Cardiac muscle cell (in vitro differentiated cells and primary cell): Measurements from ENCODE around the gene P2RX7. TPM values are rescaled to one million over a fixed set of nuclear protein-coding genes. Genes with fewer than 3 reads are reported as not detected.

Experiments
- DNase-seq, 2 donors: peaks; one replicate each; pipeline versions ENCODE4 v3.0.0 to v3.0.0-alpha.2; 2010 to 2017; ENCODE audit warnings: low read depth in 1 of 2, low spot score in 1 of 2
- H3K27ac ChIP-seq: fragments of 200-600 bp; sonication (generic); 2 replicates; pipeline ENCODE4 v1.5.1; 2016
- H3K27me3 ChIP-seq: fragments of 200-600 bp; sonication (generic); 2 replicates; pipeline ENCODE4 v1.6.0; 2016; ENCODE audit warnings: control low read depth
- H3K36me3 ChIP-seq: fragments of 200-600 bp; sonication (generic); 2 replicates; pipeline ENCODE4 v1.5.1; 2016; ENCODE audit warnings: control low read depth
- H3K4me1 ChIP-seq: fragments of 200-600 bp; sonication (generic); 2 replicates; pipeline ENCODE4 v1.8.1; 2017; ENCODE audit warnings: low read depth, mild to moderate bottlenecking, mixed run types
- H3K4me3 ChIP-seq: fragments of 200-600 bp; sonication (generic); 2 replicates; pipeline ENCODE4 v1.5.1; 2016; ENCODE audit warnings: mild to moderate bottlenecking
- H3K9me3 ChIP-seq: fragments of 200-600 bp; sonication (generic); 2 replicates; pipeline ENCODE4 v1.5.1; 2017; ENCODE audit warnings: low read depth, mild to moderate bottlenecking, control low read depth
- CTCF ChIP-seq: IDR thresholded peaks from 2 replicates; pipeline ENCODE4 v1.5.1; 2012; ENCODE audit warnings: low read depth, mild to moderate bottlenecking, low read length
- polyA plus RNA-seq: library from polyadenylated mRNA; unstranded; fragments of >200 nt; fragmentation: Nextera tagmentation; extraction: Ambion mirVana; gene quantifications from 2 replicates; pipeline ENCODE4 v1.2.1, GENCODE V29; 2016
- total RNA-seq: library from RNA; depleted of rRNA; stranded (reverse); fragments of >200 nt; gene quantifications from 2 replicates; pipeline ENCODE4 v1.2.3, GENCODE V29; 2016

The P2RX7 gene
- total and polyA plus RNA-seq, 2 experiments from 2014 or later = 0.03 to 0.65 TPM

DNA sequence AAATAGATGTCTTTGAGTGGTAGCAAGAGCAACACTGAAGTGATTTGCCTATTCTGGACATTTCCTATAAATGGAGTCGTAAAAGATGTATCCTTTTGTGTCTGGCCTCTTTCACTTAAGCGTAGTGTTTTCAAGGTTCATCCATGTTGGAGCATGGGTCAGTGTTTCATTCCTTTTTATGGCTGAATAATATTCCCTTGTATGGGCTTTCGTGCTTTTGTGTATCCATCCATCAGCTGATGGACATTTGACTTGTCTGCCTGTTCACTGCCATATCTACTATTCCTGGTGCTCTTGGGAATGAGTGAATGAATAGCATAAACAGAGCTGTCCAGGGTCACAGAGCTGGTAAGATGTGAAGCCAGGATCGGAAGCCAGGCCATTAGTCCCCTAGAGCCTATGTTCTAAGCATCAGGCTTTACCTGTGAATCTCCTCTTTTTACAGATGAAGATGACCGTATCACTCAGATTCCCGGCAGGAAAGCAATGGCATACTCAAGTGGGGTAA is 1.8 kb upstream of the P2RX7 start:
- no peak for TF ChIP-seq CTCF
- no peak overlapping the region for H3K4me3 ChIP-seq
- H3K4me1 ChIP-seq = no peaks in the 10 kb centered on the region
- DNase-seq = no peak
- no peak overlapping the region for H3K27ac ChIP-seq
- H3K36me3 ChIP-seq = no peaks in the 10 kb centered on the region
- H3K27me3 ChIP-seq = no peaks in the 10 kb centered on the region
- no peaks in the 10 kb centered on the region for H3K9me3 ChIP-seq

GRCh38 chr12:121131941-121132341 is 735 bp upstream of the P2RX7 start:
- DNase-seq = no peak
- Histone ChIP-seq H3K4me1 (no peaks in the 10 kb centered on the region), H3K27me3 (no peaks in the 10 kb centered on the region), H3K4me3 (no peak overlapping the region), H3K36me3 (no peaks in the 10 kb centered on the region), H3K9me3 (no peaks in the 10 kb centered on the region), H3K27ac (no peak overlapping the region)
- TF ChIP-seq CTCF = no peak

DNA sequence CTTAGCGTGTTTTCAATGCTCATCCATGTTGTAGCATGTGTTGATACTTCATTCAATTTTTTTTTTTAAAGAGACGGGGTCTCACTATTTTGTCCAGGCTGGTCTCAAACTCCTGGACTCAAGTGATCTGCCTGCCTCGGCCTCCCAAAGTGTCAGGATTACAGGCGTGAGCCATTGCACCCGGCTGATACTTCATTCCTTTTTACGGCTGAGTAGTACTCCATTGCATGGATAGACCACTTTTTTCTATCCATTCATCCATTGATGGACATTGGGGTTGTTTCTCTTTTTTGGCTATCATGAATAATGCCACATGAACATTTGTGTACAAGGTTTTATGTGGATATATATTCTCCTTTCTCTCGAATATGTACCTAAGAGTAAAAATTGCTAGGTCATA is 1.2 kb downstream of the P2RX7 start:
- Histone ChIP-seq H3K27me3 (no peaks in the 10 kb centered on the region), H3K36me3 (no peaks in the 10 kb centered on the region), H3K27ac (no peak overlapping the region), H3K9me3 (no peaks in the 10 kb centered on the region), H3K4me1 (no peaks in the 10 kb centered on the region), H3K4me3 (no peak overlapping the region)
- TF ChIP-seq CTCF = no peak
- no peak for DNase-seq

GRCh38 chr12:121135320-121135719 is 2.6 kb downstream of the P2RX7 start:
- no peak for DNase-seq
- H3K4me1 ChIP-seq = no peaks in the 10 kb centered on the region
- H3K4me3 ChIP-seq = no peak overlapping the region
- TF ChIP-seq CTCF = no peak
- no peaks in the 10 kb centered on the region for H3K9me3 ChIP-seq
- no peak overlapping the region for H3K27ac ChIP-seq
- no peaks in the 10 kb centered on the region for H3K36me3 ChIP-seq
- H3K27me3 ChIP-seq = no peaks in the 10 kb centered on the region

DNA sequence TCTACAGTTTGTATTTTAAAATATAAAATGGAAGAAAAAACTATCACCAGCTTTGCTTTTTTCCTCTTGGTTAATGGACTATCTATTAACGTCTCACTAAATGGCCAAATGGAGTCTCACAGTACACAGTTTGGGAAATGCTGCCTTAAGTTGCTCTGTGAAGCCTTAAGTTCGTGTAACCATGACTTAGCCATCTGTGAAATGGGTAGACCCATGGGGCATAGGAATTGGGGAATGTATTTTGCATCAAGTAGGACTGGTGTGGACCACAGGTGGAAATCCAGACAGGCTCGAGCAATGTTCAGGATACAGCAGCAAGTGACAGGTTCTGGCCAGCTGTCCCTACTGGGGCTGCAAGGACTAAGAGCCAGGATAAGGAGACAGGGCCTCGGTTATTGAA is 4.8 kb downstream of the P2RX7 start:
- DNase-seq = no peak
- TF ChIP-seq CTCF = no peak
- H3K4me3 ChIP-seq = no peak overlapping the region

DNA sequence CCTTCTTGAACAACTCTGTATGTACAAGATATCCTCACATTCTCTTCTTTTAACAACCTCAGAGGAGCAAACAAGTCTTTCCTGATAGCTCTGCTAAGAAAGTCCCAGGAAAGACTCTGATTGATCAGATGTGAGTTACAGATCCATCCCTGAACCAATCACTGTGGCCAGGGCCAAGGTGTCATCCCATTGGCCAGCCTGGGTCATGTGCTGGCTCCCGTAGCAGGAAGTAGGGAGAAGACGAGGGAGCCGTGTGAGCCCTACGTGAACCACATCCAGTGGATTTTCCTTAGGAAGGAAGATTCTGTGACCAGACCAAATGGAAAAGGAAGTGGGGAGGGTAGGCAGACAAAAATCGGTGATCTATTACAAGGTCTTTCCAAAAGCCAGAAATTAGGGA is 5.6 kb downstream of the P2RX7 start:
- no peaks in the 10 kb centered on the region for H3K9me3 ChIP-seq
- H3K4me1 ChIP-seq = no peaks in the 10 kb centered on the region
- TF ChIP-seq CTCF = no peak
- no peaks in the 10 kb centered on the region for H3K36me3 ChIP-seq
- no peak overlapping the region for H3K4me3 ChIP-seq
- DNase-seq = no peak
- H3K27ac ChIP-seq = no peak overlapping the region
- H3K27me3 ChIP-seq = no peaks in the 10 kb centered on the region

More for the DNA sequence above, 4.8 kb downstream of the P2RX7 start:
- Histone ChIP-seq H3K36me3 (no peaks in the 10 kb centered on the region), H3K27ac (no peak overlapping the region), H3K4me1 (no peaks in the 10 kb centered on the region), H3K27me3 (no peaks in the 10 kb centered on the region), H3K9me3 (no peaks in the 10 kb centered on the region)
